DOHH2 (cell line): ENCODE results near the gene CBFA2T2.
"Not testable (repeated sequence)": the region's sequence is repeated elsewhere in the genome, so short reads cannot be mapped to it uniquely, and the experiment has no call there.

Experiments
- H3F3A ChIP-seq: fragments of 200-600 bp; sonication (generic), shearing (Covaris generic); 2 replicates; pipeline ENCODE4 v1.6.0; 2016; ENCODE audit warnings: antibody characterized with exemption, mild to moderate bottlenecking; ENCODE audit not compliant: control insufficient read depth, insufficient read depth
- H3K27ac ChIP-seq: fragments of 200-600 bp; sonication (generic); 2 replicates; pipeline ENCODE4 v1.5.1; 2014; ENCODE audit warnings: low read depth, mild to moderate bottlenecking, low read length, moderate library complexity
- H3K27me3 ChIP-seq: fragments of 200-600 bp; sonication (generic); 2 replicates; pipeline ENCODE4 v1.6.1; 2014; ENCODE audit warnings: mild to moderate bottlenecking, low read length, mixed read lengths; ENCODE audit not compliant: control insufficient read depth
- H3K36me3 ChIP-seq: fragments of 200-600 bp; sonication (generic); 2 replicates; pipeline ENCODE4 v1.6.1; 2014; ENCODE audit warnings: mild to moderate bottlenecking, low read length, moderate library complexity, mixed read lengths; ENCODE audit not compliant: control insufficient read depth
- H3K4me1 ChIP-seq: fragments of 200-600 bp; sonication (generic); 2 replicates; pipeline ENCODE4 v1.6.1; 2014; ENCODE audit warnings: mild to moderate bottlenecking, low read length, mixed read lengths; ENCODE audit not compliant: control insufficient read depth
- H3K4me2 ChIP-seq: fragments of 200-600 bp; sonication (generic); 2 replicates; pipeline ENCODE4 v1.6.0; 2014; ENCODE audit warnings: mild to moderate bottlenecking, low read length, moderate library complexity
- H3K4me3 ChIP-seq: fragments of 200-600 bp; sonication (generic); 2 replicates; pipeline ENCODE4 v1.5.1; 2014; ENCODE audit warnings: mild to moderate bottlenecking, low read length, mixed read lengths
- H3K79me2 ChIP-seq: fragments of 200-600 bp; sonication (generic); 2 replicates; pipeline ENCODE4 v1.6.1; 2014; ENCODE audit warnings: mild to moderate bottlenecking, low read length, mixed read lengths; ENCODE audit not compliant: control insufficient read depth
- H3K9me2 ChIP-seq: fragments of 200-600 bp; sonication (generic); replicated peaks from 2 replicates; pipeline ENCODE4 v1.6.1; 2014; ENCODE audit warnings: mild to moderate bottlenecking, low read length, mixed read lengths; ENCODE audit not compliant: control insufficient read depth
- H3K9me3 ChIP-seq: fragments of 200-600 bp; sonication (generic); 2 replicates; pipeline ENCODE4 v1.6.1; 2014; ENCODE audit warnings: antibody characterized with exemption, low read length, mixed read lengths; ENCODE audit not compliant: control insufficient read depth, insufficient read depth
- H4K20me1 ChIP-seq: fragments of 200-600 bp; sonication (generic); 2 replicates; pipeline ENCODE4 v1.6.0; 2014; ENCODE audit warnings: low read depth, mild to moderate bottlenecking, antibody characterized with exemption, low read length, moderate library complexity; ENCODE audit not compliant: control insufficient read depth, insufficient read depth
- EZH2phosphoT487 ChIP-seq: fragments of 200-600 bp; sonication (generic); IDR thresholded peaks from 2 replicates; pipeline ENCODE4 v1.6.1; 2017; ENCODE audit warnings: borderline replicate concordance, mild to moderate bottlenecking, antibody characterized with exemption, low read length, moderate library complexity, mixed read lengths
- TF ChIP-seq, protein P1 (sequence below): fragments of 200-600 bp; sonication (generic); IDR thresholded peaks from one replicate; pipeline ENCODE4 v1.5.1; 2014; ENCODE audit warnings: antibody characterized with exemption, mild to moderate bottlenecking, low read depth, low read length; ENCODE audit not compliant: poor library complexity, severe bottlenecking

Gene CBFA2T2

DNA sequence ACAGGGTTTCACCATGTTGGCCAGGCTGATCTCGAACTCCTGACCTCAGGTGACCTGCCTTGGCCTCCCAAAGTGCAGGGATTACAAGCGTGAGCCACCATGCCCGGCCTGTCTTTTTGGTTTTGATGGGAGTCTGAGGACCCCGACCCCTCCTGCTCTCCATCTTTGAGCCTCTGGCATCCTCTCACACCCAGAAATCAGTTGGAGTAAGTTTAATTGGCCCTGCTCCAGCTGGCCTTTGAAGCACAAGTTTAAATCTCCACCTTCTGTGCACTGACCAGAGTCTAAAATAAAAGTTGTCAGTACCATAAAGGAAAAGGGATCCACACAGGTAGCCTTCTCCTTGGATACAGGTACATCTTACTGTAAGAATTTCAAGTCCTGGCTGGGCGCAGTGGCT, 156.3 kb downstream of the CBFA2T2 start:
- Histone ChIP-seq H3K4me1 (no peaks in the 10 kb centered on the region), H3K9me3 (no peaks in the 10 kb centered on the region), H3F3A (no peaks in the 10 kb centered on the region), H3K4me3 (no peak overlapping the region), H3K27ac (no peak overlapping the region), H3K4me2 (no peak overlapping the region), H3K27me3 (no peaks in the 10 kb centered on the region), H3K79me2 (no peaks in the 10 kb centered on the region), H3K9me2 (no peaks in the 10 kb centered on the region), H4K20me1 (no peaks in the 10 kb centered on the region), H3K36me3 (no peaks in the 10 kb centered on the region)
- TF ChIP-seq, protein P1, sequence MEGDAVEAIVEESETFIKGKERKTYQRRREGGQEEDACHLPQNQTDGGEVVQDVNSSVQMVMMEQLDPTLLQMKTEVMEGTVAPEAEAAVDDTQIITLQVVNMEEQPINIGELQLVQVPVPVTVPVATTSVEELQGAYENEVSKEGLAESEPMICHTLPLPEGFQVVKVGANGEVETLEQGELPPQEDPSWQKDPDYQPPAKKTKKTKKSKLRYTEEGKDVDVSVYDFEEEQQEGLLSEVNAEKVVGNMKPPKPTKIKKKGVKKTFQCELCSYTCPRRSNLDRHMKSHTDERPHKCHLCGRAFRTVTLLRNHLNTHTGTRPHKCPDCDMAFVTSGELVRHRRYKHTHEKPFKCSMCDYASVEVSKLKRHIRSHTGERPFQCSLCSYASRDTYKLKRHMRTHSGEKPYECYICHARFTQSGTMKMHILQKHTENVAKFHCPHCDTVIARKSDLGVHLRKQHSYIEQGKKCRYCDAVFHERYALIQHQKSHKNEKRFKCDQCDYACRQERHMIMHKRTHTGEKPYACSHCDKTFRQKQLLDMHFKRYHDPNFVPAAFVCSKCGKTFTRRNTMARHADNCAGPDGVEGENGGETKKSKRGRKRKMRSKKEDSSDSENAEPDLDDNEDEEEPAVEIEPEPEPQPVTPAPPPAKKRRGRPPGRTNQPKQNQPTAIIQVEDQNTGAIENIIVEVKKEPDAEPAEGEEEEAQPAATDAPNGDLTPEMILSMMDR = no peak
- TF ChIP-seq EZH2phosphoT487 = no peak

DNA sequence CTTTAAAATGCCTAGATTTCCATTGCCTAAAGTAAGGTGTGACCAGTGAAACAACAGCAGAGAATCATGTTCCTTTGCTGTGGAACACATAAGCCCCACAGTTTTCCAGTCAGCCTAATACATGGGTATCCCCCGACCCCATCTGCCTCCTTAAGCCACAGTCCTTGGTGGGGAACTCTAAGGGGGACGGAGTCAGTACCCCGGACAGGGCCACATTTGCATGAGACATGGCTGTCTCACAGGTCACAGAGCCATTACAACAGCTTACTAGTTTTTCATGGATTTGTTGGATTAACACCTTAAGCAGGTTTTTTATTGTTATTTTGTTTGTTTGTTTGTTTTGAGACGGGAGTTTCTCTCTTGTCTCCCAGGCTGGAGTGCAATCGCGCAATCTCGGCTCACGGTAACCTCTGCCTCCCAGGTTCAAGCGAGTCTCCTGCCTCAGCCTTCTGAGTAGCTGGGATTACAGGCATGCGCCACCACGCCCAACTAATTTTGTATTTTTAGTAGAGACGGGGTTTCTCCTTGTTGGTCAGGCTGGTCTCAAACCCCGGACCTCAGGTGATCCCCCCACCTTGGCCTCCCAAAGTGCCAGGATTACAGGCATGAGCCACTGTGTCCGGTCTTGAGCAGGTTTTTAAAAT, 157.2 kb downstream of the CBFA2T2 start:
- not testable (repeated sequence) for H3K9me3 ChIP-seq, H3K4me1 ChIP-seq, H3K9me2 ChIP-seq, H3F3A ChIP-seq, H4K20me1 ChIP-seq, H3K4me3 ChIP-seq, H3K36me3 ChIP-seq, H3K27ac ChIP-seq, H3K79me2 ChIP-seq, H3K27me3 ChIP-seq, H3K4me2 ChIP-seq

DNA sequence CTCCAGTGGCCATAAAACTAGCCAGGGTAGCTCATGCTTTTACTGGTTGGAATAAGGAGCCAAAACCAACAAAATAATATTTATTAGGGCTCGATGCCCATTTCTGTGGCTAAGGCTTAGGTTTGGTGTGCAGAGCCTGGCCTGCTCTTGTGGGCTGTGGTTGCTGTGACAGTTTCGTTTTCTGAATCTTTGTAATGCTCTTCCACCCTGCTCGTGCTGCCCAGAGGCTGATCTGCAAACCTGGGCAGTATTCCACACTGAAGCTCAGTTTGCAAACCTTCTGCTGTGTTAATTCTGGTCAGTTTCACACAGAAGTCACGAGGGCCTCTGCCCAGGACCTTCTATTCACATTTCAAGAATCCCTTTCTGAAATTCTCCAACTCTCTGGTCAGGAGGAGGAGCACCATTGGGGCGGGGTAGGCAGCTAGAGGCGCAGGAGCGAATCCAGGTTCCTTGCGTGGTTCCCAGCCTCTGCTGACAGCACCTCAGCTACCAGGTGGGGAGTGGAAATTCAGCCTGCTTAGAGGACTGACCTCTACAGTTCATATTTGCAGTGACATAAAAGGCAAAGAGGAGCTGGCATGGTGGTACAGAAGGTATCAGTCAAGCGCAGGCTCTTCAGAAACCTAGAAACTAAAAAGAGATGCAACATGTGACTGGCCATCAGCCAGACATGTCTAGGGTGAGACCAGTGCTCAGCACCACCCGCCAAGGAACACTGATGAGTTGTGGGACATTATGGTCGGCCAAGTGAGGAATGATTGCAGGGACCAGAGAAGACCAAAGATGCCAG, 157.9 kb downstream of the CBFA2T2 start:
- Histone ChIP-seq H3K4me1 (no peaks in the 10 kb centered on the region), H3F3A (no peaks in the 10 kb centered on the region), H3K27ac (no peak overlapping the region), H3K79me2 (no peaks in the 10 kb centered on the region), H3K9me2 (no peaks in the 10 kb centered on the region), H3K4me2 (no peak overlapping the region), H4K20me1 (no peaks in the 10 kb centered on the region), H3K36me3 (no peaks in the 10 kb centered on the region), H3K9me3 (no peaks in the 10 kb centered on the region), H3K27me3 (peaks cover under 1% of the 10 kb centered on the region; the same call in 1 of the 2 replicates), H3K4me3 (no peak overlapping the region)
- TF ChIP-seq, protein P1 = no peak

DNA sequence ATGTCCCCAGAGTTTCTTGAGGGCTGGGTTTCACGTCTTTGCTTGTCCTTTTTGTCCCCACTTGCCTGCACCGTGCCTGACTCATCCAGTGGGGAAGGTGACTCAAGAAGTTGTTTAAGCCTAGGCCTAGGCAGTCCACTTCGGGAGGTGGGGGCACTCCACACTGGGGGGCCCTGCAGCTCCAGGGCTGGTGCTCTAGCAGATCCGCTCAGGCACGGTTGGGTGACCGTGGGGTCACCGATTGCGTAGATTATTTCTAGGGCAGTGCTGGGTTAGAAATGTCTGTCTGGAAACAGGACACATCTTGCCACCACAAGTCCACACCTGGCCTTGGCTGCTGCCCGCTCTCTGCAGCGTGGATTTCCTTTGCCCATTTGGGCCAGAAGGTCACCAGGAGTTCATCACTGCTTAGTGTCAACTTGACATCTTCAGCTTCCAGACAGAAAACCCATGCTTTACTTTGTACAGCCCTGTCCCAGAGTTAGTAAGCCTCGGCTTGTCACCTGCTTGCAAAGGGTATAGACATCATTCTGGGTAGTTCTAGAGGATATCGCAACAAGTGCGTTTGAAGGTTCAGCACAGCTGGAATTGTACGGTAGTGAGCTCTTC, 158.6 kb downstream of the CBFA2T2 start:
- Histone ChIP-seq H3K9me3 (no peaks in the 10 kb centered on the region), H3K4me2 (no peak overlapping the region), H3K27me3 (peaks cover 3% of the 10 kb centered on the region; the same call in 1 of the 2 replicates), H3K36me3 (no peaks in the 10 kb centered on the region), H3K79me2 (no peaks in the 10 kb centered on the region), H3F3A (no peaks in the 10 kb centered on the region), H3K27ac (no peak overlapping the region), H4K20me1 (no peaks in the 10 kb centered on the region), H3K4me3 (no peak overlapping the region), H3K4me1 (no peaks in the 10 kb centered on the region), H3K9me2 (no peaks in the 10 kb centered on the region)
- no peak for TF ChIP-seq EZH2phosphoT487
- TF ChIP-seq, protein P1 = no peak
